GM19240 (cell line): ENCODE measurements around the gene DUSP9.
"Not testable (repeated sequence)": the region's sequence is repeated elsewhere in the genome, so short reads cannot be mapped to it uniquely, and the experiment has no call there.

Experiments
- DNase-seq: peaks from one replicate; pipeline ENCODE4 v3.0.0; 2011; ENCODE audit warnings: low spot score; ENCODE audit not compliant: insufficient read length

Gene DUSP9

GRCh38 chrX:153689654-153690465 lies 42.9 kb downstream of the DUSP9 start:
- no peak for DNase-seq

DNA sequence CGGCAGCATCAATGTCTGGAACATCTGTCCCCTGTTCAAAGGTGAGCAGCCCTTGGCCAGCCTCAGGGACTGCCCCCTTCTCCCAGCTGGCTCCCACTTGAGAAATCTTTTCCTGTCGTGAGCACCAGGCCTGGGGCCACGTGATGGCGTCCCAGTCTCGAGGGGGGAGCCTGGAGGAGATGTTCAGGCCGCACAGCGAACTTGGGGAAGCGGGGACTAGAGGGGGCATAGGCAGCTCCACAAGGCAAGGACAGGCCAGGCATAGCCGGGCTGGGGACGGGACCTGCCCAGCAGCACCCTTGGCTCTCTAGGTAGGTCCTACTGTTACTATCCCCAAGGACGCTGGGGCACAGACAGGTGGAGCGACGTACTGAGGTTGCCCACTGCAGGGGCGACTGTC lies 43.5 kb downstream of the DUSP9 start:
- DNase-seq = no peak

- DNase-seq = not testable (repeated sequence)
Measured at GRCh38 chrX:153691032-153691827, 44.2 kb downstream of the DUSP9 start.

- no peak for DNase-seq
Measured at GRCh38 chrX:153692003-153692402, 45.0 kb downstream of the DUSP9 start.

DNA sequence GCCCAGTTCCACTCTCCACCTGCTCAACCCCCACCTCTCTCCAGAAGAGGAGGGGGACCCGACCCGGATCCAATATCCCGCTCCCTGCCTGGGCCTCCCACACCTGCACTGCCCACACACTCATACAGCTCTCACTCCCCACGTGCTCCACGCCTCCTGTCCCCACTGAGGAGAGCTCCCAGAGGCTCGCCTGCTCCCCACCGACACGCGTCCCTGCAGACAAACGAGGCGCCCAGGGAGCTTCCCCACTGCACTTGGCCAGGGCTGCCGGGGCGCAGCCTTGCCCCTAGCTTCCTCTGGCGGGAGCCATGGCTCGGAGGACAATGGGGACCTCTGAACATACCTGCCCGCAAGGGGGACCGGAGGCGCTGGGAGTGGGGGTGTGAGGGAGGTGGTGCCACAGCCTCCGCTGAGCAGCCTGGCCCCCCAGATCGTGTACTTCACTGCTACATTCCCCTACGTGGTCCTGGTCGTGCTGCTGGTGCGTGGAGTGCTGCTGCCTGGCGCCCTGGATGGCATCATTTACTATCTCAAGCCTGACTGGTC lies 45.7 kb downstream of the DUSP9 start:
- DNase-seq = no peak

DNA sequence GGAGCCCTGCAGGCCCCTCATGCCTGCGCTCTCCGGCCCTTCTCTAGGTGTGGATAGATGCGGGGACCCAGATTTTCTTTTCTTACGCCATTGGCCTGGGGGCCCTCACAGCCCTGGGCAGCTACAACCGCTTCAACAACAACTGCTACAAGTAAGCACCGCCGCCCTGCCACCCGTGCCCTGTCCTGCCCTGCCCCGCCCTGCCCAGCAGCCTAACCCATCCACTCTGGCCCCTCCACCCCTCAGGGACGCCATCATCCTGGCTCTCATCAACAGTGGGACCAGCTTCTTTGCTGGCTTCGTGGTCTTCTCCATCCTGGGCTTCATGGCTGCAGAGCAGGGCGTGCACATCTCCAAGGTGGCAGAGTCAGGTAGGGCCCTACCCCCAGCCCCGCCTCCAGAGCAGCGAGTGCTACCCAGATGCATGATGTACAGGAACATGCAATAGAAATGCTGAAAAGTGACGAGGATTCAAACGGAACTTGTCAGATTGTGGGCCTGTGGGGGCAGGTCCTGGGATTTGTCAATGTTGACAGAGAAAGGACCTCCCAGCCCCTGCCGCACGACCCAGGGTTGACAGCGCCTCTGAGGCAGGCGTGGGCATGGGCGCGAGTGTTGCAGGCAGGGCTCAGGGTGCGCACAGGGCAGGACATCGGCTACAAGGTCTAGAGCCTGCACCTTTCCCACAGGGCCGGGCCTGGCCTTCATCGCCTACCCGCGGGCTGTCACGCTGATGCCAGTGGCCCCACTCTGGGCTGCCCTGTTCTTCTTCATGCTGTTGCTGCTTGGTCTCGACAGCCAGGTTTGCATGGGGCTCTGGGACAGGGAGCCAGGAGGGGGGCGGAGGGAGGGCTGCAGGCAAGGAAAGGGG lies 46.4 kb downstream of the DUSP9 start:
- no peak for DNase-seq

DNA sequence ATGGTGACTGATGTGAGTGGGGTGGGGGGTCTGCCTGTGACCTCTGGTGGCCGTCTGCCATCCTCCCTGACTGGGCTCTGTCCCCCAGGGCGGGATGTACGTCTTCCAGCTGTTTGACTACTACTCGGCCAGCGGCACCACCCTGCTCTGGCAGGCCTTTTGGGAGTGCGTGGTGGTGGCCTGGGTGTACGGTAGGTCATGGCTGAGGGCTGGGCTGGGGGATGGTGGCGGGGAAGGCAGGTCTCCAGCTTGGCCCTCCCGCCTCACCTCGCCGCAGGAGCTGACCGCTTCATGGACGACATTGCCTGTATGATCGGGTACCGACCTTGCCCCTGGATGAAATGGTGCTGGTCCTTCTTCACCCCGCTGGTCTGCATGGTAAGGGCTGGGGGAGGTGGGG lies 47.3 kb downstream of the DUSP9 start:
- DNase-seq = not testable (repeated sequence)

DNA sequence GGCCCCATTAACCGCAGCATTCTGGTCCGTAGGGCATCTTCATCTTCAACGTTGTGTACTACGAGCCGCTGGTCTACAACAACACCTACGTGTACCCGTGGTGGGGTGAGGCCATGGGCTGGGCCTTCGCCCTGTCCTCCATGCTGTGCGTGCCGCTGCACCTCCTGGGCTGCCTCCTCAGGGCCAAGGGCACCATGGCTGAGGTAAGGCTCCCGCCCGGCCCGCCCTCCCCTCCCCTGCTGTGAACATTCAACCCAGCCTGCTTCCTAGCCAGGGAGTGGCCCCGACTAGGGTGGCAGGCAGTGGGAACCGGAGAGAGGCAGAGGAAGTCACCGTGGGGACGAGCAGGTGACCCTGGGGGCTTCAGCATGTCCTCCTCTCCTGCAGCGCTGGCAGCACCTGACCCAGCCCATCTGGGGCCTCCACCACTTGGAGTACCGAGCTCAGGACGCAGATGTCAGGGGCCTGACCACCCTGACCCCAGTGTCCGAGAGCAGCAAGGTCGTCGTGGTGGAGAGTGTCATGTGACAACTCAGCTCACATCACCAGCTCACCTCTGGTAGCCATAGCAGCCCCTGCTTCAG lies 47.8 kb downstream of the DUSP9 start:
- no peak for DNase-seq

GRCh38 chrX:153696100-153696499 lies 49.1 kb downstream of the DUSP9 start:
- DNase-seq = no peak

- not testable (repeated sequence) for DNase-seq
Measured at GRCh38 chrX:153696538-153696937, 49.5 kb downstream of the DUSP9 start.

DNA sequence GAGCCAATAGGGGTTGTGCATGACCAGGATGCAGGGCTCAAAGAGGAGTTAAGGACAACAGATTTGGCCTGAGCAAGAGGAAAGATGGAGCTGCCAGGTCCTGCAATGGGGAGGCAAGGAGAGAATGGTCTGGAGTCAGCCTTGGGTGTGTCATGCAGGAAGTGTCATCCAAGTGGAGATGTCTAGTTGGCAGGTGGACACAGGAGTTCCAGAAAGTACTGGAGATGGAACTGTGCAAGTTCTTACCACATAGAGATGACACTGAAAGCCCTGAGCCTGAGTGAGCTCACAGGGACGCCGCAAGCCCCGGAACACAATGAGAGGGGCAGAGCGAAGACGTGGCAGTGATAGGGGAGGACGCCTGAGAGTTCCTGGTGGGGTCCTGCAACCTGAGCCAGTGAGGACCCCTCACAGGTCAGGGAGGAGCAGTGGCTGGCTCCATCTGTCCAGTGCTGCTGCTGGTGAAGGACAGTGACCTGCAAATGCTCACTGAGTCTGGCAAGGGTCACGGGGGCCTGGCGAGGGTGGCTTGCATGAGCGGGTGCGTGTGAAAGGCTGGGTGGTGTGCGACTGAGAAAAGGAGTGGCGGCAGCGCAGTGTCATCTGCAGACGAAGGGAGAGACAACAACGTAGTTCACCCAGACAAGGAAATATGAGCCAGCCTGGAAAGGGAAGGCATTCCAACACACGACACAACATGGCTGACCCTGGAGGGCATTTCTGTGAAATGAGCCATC lies 50.2 kb downstream of the DUSP9 start:
- DNase-seq = not testable (repeated sequence)

- DNase-seq = no peak
Measured at GRCh38 chrX:153697924-153698865, 51.2 kb downstream of the DUSP9 start.

GRCh38 chrX:153699210-153699783 lies 52.3 kb downstream of the DUSP9 start:
- not testable (repeated sequence) for DNase-seq

GRCh38 chrX:153699784-153700371 lies 52.9 kb downstream of the DUSP9 start:
- DNase-seq = not testable (repeated sequence)

DNA sequence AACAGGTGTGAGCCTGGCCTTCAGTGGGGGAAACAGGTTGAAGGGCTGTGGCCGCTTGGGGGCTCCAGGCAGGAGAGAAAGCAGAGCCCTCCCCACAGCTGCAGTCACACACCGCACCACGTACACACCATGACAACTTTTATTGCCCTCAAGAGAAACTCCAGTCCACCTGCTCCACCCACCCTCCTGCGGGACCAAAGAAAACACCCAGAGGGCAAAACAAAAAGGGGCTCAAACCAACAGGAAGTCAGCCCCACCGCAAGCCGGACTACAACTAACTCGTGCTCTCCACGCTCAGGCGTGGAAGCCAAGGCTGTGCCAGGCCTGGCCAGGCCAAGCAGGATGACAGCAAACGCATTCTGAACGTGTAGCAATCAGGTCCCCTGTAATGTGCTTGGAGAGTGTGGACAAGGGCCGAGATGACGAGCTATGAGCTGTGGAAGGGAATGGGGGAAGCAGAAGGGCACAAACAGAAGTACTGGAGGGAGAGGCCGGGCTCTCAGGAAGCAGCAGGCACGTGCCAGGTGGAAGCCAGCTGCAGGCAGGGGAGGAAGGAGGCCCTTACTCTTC lies 53.5 kb downstream of the DUSP9 start:
- DNase-seq = no peak
